HG03064 (cell line): ENCODE measurements around the gene TCP11L2.

Experiments
- ATAC-seq: cut with Tn5 transposase; IDR thresholded peaks from one replicate; pipeline ENCODE4 v1.9.1; 2021; ENCODE audit warnings: low read depth; ENCODE audit not compliant: unreplicated experiment

Gene TCP11L2

DNA sequence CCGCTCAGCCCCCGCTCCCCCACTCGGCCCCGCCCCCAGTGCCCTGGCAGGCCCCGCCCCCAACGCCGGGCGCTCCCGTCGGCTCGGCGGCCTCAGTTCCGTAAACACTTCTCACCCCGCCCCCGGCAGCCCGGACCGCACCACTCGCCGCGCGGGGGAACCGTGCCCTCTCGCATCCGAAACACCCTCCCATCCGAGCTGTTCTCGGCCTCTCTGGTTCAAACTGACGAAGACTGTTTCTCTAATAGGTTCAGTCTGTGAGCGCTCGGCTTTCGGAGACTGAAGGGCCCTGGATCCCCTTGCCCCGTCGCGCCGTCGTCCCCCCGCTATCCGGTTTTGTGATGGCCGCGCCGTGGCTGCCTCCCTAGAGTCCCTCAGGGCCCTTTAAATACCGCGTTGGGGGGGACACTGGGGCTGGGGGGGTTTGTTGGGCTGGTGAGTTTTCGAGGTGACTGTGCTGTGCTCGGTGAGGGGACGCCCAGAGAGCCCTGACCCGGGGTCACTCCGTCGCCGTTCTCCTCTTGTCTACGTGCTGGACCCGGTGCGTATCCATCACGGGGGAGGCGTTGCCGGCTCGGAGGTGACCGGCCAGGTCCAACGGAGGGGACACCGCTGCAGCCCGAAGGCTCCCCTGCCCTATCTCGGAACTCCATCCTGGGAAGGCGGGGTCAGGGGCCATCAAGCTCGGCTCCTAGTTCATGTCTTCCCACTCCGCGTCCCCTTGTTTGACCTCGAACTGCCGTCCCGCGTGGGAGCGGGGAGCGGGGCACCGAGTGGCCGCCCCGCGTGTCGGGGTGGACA, at the start of gene TCP11L2:
TCP11L2 (plus strand) TSS at position 333 of the 801 bp plus-strand sequence. CDS start 8,343 bp downstream, outside the sequence.
- peak; percentile 67 for ATAC-seq

- no peak for ATAC-seq
These were observed 47.8 kb upstream of the TCP11L2 start for GRCh38 chr12:106254724-106255123.

DNA sequence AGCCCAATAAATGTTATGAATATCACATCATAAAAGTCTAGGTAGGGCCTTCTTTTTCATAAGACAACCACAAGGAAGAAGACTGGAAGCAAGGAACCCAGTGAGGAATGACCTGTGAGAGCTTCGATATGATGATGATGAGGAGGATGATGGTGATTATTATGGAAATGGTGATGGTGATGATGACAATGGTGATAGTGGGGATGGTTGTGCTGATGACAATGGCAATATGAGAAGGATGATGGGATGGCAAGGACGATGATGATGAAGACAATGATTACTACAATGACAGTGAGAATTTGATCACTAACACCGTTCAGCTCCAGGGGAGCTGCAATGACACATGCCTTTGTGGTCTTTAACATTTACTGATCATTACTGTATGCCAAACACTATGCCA, 47.0 kb upstream of the TCP11L2 start:
- ATAC-seq: no peak

DNA sequence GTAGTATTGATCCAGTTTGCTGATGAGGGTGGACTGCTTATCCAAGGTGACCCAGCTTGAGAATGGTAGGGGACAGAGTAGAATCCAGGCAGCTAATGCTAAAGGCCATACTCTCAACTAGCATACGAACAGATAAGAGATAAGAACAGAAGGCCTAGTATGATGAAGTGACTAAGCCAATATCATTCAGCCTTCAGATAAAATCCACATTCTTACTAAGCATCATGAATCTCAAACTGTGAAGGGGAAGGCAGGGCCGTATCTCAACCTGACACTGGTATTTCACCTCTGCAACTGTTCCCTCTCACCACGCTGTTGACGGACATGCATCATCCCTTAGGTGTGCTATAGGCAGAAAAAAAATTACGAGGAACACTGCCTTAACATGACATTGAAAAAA, 46.6 kb upstream of the TCP11L2 start:
- ATAC-seq: no peak

DNA sequence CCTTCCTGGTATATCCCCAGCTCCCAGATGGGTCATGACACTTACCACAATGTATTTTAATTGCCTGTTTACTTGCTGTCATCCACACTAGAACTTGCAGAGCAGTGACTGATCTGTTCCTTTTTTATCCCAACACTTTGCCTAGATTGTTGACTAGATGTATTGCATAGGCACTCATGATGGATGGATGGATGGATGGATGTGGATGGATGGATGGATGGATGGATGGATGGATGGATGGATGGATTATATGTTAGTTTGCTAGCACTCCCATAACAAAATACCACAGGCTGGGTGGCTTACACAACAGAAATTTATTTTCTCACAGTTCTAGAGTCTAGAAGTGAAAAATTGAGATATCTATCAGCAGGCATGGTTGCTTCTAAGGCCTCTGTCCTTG, 46.0 kb upstream of the TCP11L2 start:
- ATAC-seq: no peak

DNA sequence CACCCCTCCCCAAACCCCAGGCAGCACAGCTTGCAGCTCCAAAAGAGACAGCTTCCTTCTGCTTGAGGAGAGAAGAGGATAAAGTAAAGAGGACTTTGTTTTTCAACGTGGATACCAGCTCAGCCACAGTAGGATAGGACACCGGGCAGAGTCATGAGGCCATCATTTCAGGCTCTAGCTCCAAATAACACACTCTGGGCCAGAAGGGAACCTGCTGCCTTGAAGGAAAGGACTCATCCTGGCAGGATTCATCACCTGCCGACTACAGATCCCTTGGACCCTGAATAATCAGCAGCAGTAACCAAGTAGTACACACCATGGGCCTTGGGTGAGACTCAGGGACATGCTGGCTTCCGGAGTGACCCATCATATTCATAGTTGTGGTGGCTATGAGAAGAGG, 44.3 kb upstream of the TCP11L2 start:
- no peak for ATAC-seq

DNA sequence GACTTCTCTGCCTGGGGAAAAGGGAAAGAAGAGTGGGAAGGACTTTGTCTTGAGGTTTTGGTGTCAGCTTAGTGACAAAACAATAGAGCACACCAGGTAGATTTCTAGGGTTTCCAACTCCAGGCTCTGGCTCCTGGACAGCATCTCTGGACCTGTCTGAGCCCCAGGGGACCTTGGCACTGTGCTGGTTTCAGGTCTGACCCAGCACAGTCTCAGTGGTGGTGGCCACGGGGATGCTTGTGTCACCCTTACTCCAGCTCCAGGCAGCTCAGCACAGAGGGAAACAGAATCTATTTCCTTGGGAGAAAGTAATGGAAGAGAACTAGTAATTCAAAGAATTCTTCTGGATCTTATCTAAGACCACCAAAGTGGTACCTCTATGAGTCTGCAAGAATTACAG, 43.6 kb upstream of the TCP11L2 start:
- ATAC-seq: no peak

GRCh38 chr12:106265116-106265515, 37.4 kb upstream of the TCP11L2 start:
- ATAC-seq: no peak

DNA sequence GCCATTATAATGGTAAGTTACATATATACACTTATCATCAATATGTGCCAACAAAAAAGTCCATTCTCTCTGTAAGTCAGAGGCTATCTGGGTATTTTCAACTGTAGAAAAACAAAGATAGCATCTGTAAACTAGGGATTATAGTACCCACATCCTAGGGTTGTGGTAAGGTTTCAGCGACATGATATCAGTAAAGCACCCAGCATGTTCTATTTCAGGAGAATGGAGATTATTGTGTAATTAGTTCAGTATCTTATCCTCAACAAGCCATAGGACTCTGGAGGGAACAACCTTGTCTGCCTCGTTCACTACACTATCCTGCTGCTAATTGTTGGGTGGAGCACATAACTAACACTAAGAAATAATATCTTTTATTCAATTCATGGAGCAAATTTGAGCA, 35.0 kb upstream of the TCP11L2 start:
- no peak for ATAC-seq

DNA sequence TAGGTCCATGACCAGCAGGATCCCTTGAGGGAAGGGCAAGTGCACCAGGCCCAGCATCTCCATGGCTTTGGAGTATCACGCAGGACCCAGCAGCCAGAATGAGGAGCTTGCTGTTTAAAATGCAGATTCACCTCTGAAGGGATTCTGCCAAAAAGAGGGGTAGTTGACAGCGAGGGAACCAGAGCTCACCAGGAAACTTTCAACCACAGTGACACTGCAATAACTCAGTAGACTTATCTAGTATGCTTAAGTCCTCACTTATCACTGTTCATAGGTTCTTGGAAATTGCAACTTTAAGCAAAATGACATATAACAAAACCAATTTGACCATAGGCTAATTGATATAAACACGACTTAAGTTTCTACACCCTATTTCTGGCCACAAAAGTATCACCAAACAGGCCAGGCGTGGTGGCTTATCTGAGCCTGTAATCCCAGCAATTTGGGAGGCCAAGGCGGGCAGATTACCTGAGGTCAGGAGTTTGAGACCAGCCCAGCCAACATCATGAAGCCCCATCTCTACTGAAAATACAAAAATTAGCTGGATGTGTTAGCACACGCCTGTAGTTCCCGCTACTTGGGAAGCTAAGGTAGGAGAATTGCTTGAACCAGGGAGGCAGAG, 33.3 kb upstream of the TCP11L2 start:
- ATAC-seq: no peak

GRCh38 chr12:106271575-106272505, 30.7 kb upstream of the TCP11L2 start:
- no peak for ATAC-seq

DNA sequence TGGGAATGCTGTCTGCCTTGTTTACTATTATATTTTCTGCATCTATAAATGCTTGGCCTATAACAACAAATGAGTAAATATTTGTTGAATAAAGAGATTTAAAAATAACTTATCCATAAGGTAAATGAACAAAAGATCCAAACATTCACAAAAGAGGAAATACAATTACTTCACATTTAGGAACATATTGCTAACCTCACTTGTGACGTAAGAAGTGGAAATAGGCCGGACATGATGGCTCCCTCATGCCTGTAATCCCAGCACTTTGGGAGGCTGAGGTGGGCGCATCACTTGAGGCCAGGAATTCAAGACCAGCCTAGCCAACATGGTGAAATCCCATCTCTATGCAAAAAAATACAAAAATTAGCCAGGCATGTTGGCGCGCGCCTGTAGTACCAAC, 29.0 kb upstream of the TCP11L2 start:
- ATAC-seq: no peak

DNA sequence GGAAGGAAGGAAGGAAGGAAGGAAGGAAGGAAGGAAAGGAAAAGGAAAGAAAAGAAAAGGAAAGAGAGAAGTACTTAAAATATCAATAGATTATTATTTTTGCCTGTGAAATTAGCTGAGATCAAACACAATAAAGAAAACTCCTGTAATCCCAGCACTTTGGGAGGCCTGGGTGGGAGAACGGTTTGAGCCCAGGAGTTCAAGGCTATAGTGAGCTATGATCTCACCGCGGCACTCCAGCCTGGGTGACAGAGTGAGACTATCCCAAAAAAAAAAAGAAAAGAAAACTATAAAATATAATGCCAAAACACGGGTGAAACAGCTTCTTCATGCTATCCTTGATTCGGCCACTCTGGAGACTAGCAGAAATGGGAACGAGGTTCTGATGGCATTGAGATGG, 28.5 kb upstream of the TCP11L2 start:
- no peak for ATAC-seq

- no peak for ATAC-seq
These were observed 27.9 kb upstream of the TCP11L2 start for GRCh38 chr12:106274575-106275121.

DNA sequence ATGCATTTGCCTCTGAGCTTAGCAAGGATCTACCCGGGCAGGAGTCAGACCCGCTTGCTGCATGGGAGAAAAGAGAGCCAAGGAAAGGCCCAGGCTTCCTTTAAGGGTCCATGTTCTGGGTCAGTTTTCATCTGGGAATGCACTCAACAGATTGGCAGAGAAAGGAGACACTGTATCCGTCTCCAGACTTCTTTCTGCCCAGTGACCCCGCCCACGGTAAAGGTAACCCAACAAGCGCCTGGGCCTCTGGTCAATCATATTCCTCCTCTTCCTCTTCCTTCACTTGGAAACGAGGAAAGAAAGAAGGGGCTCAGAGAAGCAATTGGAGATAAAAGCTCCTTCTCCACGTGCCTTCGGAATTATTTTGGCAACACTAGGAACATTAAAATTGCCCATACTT, 27.1 kb upstream of the TCP11L2 start:
- no peak for ATAC-seq

GRCh38 chr12:106276032-106276740, 26.3 kb upstream of the TCP11L2 start:
- peak; percentile 68 for ATAC-seq

GRCh38 chr12:106280106-106280505, 22.4 kb upstream of the TCP11L2 start:
- ATAC-seq: no peak

DNA sequence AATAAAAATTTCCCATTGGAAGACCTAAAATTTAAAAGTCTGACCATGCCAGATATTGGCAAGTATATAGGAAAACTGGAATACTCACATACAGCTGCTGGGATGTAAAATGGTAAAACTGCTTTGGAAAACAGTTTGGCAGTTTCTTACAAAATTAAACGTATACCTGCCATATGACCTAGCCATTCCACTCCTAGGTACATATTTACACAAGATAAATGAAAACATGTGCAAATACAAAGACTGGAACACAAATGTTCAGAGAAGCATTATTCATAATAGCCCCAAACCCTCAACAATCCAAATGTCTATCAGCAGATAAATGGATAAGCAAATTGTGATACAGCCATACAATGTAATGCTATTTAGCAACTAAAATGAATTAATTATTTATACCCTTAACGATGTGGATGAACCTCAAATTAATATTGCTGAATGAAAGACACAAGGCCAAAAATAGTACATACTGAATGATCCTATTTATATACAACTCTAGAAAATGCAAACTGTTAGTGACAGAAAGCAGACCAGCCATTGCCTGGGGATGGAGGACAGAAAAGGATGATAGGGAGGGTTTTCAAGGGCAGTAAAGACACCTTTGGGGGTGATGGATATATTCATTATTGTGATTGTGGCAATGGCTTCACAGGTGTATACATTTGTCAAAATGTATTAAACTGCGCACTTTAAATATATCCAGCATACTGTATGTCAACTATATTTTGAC, 21.3 kb upstream of the TCP11L2 start:
- ATAC-seq: no peak

GRCh38 chr12:106281804-106282203, 20.7 kb upstream of the TCP11L2 start:
- ATAC-seq: no peak
